Testis (tissue), 3 donors: ENCODE data around the gene CAPZA3. TPM values are rescaled to one million over a fixed set of nuclear protein-coding genes. Genes with fewer than 3 reads are reported as not detected.
"Not testable (repeated sequence)": the region's sequence is repeated elsewhere in the genome, so short reads cannot be mapped to it uniquely, and the experiment has no call there.

ENCODE experiments used
- DNase-seq: peaks from one replicate; pipeline ENCODE4 v3.0.0-alpha.2; 2019
- H3K27ac ChIP-seq, 2 donors: fragments of 200-600 bp; sonication (generic); one replicate each; pipeline ENCODE4 v1.5.1; 2019
- H3K27me3 ChIP-seq: fragments of 200-600 bp; sonication (generic); one replicate; pipeline ENCODE4 v1.5.1; 2019
- H3K36me3 ChIP-seq: fragments of 200-600 bp; sonication (generic); one replicate; pipeline ENCODE4 v1.5.1; 2017; ENCODE audit warnings: low read depth; ENCODE audit errors: missing control alignments
- H3K4me1 ChIP-seq: fragments of 200-600 bp; sonication (generic); one replicate; pipeline ENCODE4 v1.5.1; 2019
- H3K4me3 ChIP-seq, 2 donors: fragments of 200-600 bp; sonication (generic); one replicate each; pipeline ENCODE4 v1.5.1; 2017 to 2019
- H3K9me3 ChIP-seq: fragments of 200-600 bp; sonication (generic); one replicate; pipeline ENCODE4 v1.5.1; 2017
- CTCF ChIP-seq, 3 experiments: fragments of 450-650 bp in 2 of 3; fragments of 200-600 bp in 1 of 3; sonication (generic) in 1 of 3; IDR thresholded peaks; one replicate each; pipeline ENCODE4 v1.5.1; 2016 to 2019; ENCODE audit warnings: antibody characterized with exemption in 3 of 3, mild to moderate bottlenecking in 2 of 3, moderate library complexity in 1 of 3
- POLR2A ChIP-seq: fragments of 450-650 bp; IDR thresholded peaks from one replicate; pipeline ENCODE4 v1.6.1; 2017; ENCODE audit warnings: antibody characterized with exemption, mild to moderate bottlenecking, moderate library complexity
- WGBS, 2 donors: methylation state at CpG; one replicate each; pipeline ENCODE4 v1.1.5; 2018; 5-methylcytosine and 5-hydroxymethylcytosine counted together
- intact Hi-C: fragments of 100-400 bp; cut with DNase I; formaldehyde crosslinking; loops from one replicate; pipeline ENCODE4 v1.15.1; 2023; ENCODE audit warnings: low total_unique reads
- polyA plus RNA-seq: library from polyadenylated mRNA; stranded (reverse); fragments of 350-450 nt; fragmentation: Illumina TruSeq; extraction: RNeasy Lipid Tissue Mini Kit (QIAGEN cat#74804); gene quantifications from one replicate; pipeline ENCODE4 v1.2.3, GENCODE V29; 2014; ENCODE audit warnings: low read depth, low replicate concordance; ENCODE audit not compliant: insufficient read depth
- total RNA-seq, 2 donors: library from RNA; depleted of rRNA; stranded (reverse); fragments of >200 nt; gene quantifications; one replicate each; pipeline ENCODE4 v1.2.3, GENCODE V29; 2016

The CAPZA3 gene
- total and polyA plus RNA-seq, 3 donors from 2014 or later: 52.6 to 210 (median 186) TPM

GRCh38 chr12:18782827-18783226 lies 44.9 kb downstream of the CAPZA3 start:
- Histone ChIP-seq H3K36me3 (no peaks in the 10 kb centered on the region), H3K27me3 (no peaks in the 10 kb centered on the region), H3K4me3 (no peak overlapping the region), H3K27ac (no peak overlapping the region), H3K4me1 (no peaks in the 10 kb centered on the region), H3K9me3 (no peaks in the 10 kb centered on the region)
- intact Hi-C loops: no loop called here
- DNase-seq: no peak
- WGBS, 2 donors: 39 to 59% methylated on average over 2 of the region's 2 CpGs
- no peak for TF ChIP-seq POLR2A
- no peak for TF ChIP-seq CTCF (IDR thresholded peaks at IDR 0.05)

GRCh38 chr12:18785465-18785864 lies 47.5 kb downstream of the CAPZA3 start:
- 94% methylated on average over 8 of the region's 8 CpGs for WGBS, 2 donors

More at GRCh38 chr12:18785465-18785864, 47.5 kb downstream of the CAPZA3 start:
- H3K9me3 ChIP-seq, H3K4me3 ChIP-seq, H3K36me3 ChIP-seq, H3K27ac ChIP-seq, H3K27me3 ChIP-seq, DNase-seq, H3K4me1 ChIP-seq, intact Hi-C loops: not testable (repeated sequence)

Other genes with a start within 250 kb of the CAPZA3 start
- gene PLCZ1, start 107 bp upstream of the CAPZA3 start, total RNA-seq: 10 to 100 TPM; 13.4 to 52.5 TPM
- 62.8 TPM for gene PLCZ1, start 107 bp upstream of the CAPZA3 start, polyA plus RNA-seq